ENCODE measurements around the gene CENATAC. TPM values are rescaled to one million over a fixed set of nuclear protein-coding genes. Genes with fewer than 3 reads are reported as not detected.

Gene CENATAC
- total and polyA plus RNA-seq, 9 of the 15 experiments (the other 6 are each of a cell fraction or from before 2014, with no cell fraction given) = 2.4 to 25.5 (median 13.7) TPM

- TF ChIP-seq THRB (CRISPR knock-in tag; conservative IDR thresholded peaks at IDR 0.05) (no peak), MEIS2 (IDR thresholded peaks at IDR 0.05; ENCODE audit: partially characterized antibody) (peak; percentile 95), NKRF (IDR thresholded peaks at IDR 0.05; ENCODE audit: borderline replicate concordance) (peak; percentile 88), TAL1 (IDR thresholded peaks at IDR 0.05) (no peak), TEAD2 (tag; IDR thresholded peaks at IDR 0.05) (0 out of 2 replicates have a peak, but pooled peaks have one; percentile 34), ZNF707 (CRISPR knock-in tag; conservative IDR thresholded peaks at IDR 0.05) (no peak), SIN3B (IDR thresholded peaks at IDR 0.05; ENCODE audit: low read depth) (no peak; the same call in 1 of the 2 replicates), RBM15 (IDR thresholded peaks at IDR 0.05; ENCODE audit: insufficient read depth, low read length) (no peak), SNIP1 (IDR thresholded peaks at IDR 0.05; ENCODE audit: low read depth) (no peak), FIP1L1 (IDR thresholded peaks at IDR 0.05; ENCODE audit: low read depth, low read length, poor library complexity, severe bottlenecking) (no peak), SMAD4 (CRISPR knock-in tag; conservative IDR thresholded peaks at IDR 0.05) (peak; percentile 83), NBN (IDR thresholded peaks at IDR 0.05; ENCODE audit: low read depth) (peak; percentile 56; the same call in 1 of the 2 replicates), ZNF609 (CRISPR knock-in tag; IDR thresholded peaks at IDR 0.05; ENCODE audit: borderline replicate concordance) (no peak), ZSCAN32 (CRISPR knock-in tag; IDR thresholded peaks at IDR 0.05) (no peak), EGR1 (conservative IDR thresholded peaks at IDR 0.05) (peak; percentile 68), CREB3 (tag; conservative IDR thresholded peaks at IDR 0.05; ENCODE audit: low read depth) (no peak; the same call in 1 of the 2 replicates), ZKSCAN8 (CRISPR knock-in tag; IDR thresholded peaks at IDR 0.05) (no peak), GTF2A2 (tag; IDR thresholded peaks at IDR 0.05) (no peak), ZNF12 (CRISPR knock-in tag; IDR thresholded peaks at IDR 0.05) (no peak), CAMTA2 (CRISPR knock-in tag; conservative IDR thresholded peaks at IDR 0.05) (no peak)
Measured at GRCh38 chr11:118980191-118980881, 17.6 kb upstream of the CENATAC start (continued).
